Ramos (cell line): ENCODE measurements around the gene WASF2.
"Not testable (repeated sequence)": the region's sequence is repeated elsewhere in the genome, so short reads cannot be mapped to it uniquely, and the experiment has no call there.

Source experiments
- in situ Hi-C: fragments of 300-500 bp; cut with MboI; formaldehyde crosslinking; loops from one replicate; pipeline ENCODE4 v1.14.3; 2022; ENCODE audit warnings: low sequenced_read_pairs; ENCODE audit not compliant: unreplicated experiment

WASF2 gene

DNA sequence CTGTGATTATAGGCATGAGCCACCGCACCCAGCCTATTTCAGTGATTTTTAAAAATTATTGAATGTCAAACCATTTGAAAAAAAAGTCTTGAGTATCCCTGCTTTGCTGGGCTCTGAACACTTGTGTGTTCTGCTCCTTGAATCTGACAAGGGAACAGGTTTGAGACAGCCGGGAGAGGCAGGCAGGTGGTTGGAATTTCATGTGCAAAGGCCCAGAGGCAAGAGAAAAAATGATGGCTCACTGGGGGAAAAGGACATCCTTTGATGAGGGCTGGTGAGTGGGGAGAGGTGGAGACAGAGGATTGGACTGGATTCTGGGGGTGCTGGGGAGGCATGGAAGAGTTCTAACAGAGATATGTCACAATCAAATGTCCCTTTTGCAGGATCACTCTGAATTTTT, 13.1 kb upstream of the WASF2 start:
- in situ Hi-C loops: no loop called here

- in situ Hi-C loops: not testable (repeated sequence)
Measured at GRCh38 chr1:27501159-27501558, 11.2 kb upstream of the WASF2 start.

DNA sequence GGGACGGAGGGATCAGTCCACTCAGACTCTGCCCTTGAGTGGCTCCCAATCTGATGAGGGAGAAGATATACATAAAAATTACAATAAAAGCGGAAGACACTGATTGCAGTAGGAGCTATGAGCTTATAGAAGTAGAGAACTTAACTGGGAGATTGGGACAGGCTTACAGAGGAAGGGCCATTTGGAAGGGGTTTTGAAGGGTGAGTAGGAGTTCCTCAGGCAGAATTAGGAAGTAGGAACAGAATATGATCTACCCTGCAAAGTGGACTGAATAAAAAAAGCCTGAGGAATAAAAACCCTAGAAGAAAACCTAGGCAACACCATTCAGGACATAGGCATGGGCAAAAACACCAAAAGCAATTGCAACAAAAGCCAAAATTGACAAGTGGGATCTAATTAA, 9.2 kb upstream of the WASF2 start:
- in situ Hi-C loops: no loop called here

GRCh38 chr1:27496604-27497155, 6.7 kb upstream of the WASF2 start:
- in situ Hi-C loops: no loop called here

- in situ Hi-C loops: no loop called here
Measured at GRCh38 chr1:27492796-27493195, 2.8 kb upstream of the WASF2 start.

- in situ Hi-C loops: no loop called here
Measured at GRCh38 chr1:27491748-27492700, 2.1 kb upstream of the WASF2 start.

DNA sequence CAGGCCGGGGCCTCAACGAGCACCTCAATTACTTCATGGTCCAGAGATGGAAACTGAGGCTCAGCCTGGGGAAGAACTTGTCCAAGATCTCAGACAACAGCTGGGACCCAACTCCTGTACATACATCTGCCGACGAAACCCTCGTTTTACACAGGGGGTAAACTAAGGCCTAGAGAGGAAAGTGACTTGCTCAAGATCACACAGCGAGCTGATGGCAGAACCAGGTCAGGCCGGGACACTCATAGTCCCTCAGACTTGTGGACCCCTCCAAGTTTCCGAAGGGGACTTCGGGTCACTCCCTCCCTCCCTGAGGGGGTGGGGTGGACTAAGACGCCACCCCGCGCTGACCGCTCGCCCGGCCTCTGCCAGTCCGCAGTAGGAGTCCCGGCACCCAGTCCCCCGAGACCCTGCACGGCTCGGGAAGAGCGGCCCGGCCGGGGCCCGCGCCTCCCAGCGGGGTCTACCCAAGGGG, 430 bp downstream of the WASF2 start:
- in situ Hi-C loops: no loop called here

- in situ Hi-C loops: no loop called here
Measured at GRCh38 chr1:27487966-27488884, 1.7 kb downstream of the WASF2 start.

- in situ Hi-C loops: no loop called here
Measured at GRCh38 chr1:27485363-27485762, 4.6 kb downstream of the WASF2 start.

DNA sequence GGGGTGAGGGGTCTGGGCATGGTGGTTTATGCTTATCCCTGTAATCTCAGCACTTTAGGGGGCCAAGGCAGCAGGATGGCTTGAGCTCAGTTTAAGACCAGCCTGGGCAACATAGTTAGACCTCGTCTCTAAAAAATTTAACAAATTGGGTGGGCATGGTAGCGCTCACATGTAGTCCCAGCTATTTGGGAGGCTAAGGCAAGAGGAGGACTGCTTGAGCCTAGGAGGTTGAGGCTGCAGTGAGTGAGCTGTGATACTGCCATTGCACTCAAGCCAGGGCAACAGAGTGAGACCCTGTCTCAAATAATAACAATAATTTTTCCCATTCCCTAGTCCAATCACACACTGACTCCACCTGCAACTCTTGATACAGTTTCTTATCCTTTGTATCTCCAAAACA, 6.3 kb downstream of the WASF2 start:
- in situ Hi-C loops: no loop called here

- in situ Hi-C loops: no loop called here
Measured at GRCh38 chr1:27481994-27482620, 7.9 kb downstream of the WASF2 start.

GRCh38 chr1:27478098-27478497, 11.9 kb downstream of the WASF2 start:
- in situ Hi-C loops: no loop called here

DNA sequence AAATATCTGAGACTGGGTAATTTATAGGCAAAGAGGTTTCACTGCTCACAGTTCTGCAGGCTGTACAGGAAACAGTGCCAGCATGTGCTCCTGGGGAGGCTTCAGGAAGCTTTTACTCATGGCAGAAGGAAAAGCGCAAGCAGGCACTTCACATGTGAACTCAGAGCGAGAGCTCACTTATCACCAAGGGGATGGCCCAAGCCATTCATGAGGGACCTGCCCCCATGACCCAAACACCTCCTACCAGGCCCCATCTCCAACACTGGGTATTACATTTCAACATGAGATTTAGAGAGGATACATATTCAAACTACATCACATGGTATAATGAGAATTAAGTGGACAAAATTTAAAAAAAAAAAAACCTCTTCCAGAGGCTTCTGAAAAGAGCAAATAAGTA, 13.7 kb downstream of the WASF2 start:
- in situ Hi-C loops: no loop called here

GRCh38 chr1:27475720-27476119, 14.2 kb downstream of the WASF2 start:
- in situ Hi-C loops: no loop called here

- in situ Hi-C loops: no loop called here
Measured at GRCh38 chr1:27473755-27474154, 16.2 kb downstream of the WASF2 start.

DNA sequence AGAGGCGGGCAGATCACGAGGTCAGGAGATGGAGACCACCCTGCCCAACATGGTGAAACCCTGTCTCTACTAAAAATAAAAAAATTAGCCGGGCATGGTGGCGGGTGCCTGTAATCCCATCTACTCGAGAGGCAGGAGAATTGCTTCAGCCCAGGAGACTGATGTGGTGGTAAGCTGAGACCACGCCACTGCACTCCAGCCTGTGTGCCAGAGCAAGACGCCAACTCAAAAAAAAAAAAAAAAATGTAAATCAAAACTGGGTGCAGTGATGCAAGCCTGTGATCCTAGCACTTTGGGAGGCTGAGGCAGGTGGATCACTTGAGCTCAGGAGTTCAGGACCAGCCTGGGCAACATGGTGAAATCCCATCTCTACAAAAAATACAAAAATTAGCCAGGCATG, 17.9 kb downstream of the WASF2 start:
- in situ Hi-C loops: not testable (repeated sequence)

DNA sequence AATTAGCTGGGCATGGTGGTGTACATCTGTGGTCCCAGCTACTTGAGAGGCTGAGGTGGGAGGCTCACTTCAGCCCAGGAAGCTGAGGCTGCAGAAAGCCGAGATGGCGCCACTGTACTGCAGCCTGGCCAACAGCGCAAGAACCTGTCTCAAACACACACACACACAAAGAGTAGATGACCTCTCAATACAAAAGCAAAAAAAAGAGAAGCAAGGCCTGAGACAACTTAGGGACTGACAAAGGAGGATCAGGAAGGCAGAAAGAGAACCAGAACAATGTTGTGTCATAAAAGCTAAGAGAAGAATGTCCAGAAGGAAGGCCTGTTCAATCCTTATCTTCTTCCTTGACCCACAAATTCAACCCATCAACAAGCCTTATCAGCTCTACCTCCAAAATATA, 18.5 kb downstream of the WASF2 start:
- in situ Hi-C loops: no loop called here

GRCh38 chr1:27469334-27469733, 20.6 kb downstream of the WASF2 start:
- in situ Hi-C loops: no loop called here

DNA sequence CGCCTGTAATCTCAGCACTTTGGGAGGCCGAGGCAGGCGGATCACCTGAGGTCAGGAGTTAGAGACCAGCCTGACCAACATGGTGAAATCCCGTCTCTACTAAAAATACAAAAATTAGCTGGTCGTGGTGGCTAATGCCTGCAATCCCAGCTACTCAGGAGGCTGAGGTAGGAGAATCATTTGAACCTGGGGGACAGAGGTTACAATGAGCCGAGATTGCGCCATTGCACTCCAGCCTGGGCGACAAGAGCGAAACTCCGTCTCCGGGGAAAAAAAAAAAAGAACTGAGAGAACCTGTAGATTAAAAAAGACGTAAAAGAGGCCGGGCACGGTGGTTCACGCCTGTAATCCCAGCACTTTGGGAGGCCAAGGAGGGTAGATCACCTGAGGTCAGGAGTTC, 21.6 kb downstream of the WASF2 start:
- in situ Hi-C loops: not testable (repeated sequence)

DNA sequence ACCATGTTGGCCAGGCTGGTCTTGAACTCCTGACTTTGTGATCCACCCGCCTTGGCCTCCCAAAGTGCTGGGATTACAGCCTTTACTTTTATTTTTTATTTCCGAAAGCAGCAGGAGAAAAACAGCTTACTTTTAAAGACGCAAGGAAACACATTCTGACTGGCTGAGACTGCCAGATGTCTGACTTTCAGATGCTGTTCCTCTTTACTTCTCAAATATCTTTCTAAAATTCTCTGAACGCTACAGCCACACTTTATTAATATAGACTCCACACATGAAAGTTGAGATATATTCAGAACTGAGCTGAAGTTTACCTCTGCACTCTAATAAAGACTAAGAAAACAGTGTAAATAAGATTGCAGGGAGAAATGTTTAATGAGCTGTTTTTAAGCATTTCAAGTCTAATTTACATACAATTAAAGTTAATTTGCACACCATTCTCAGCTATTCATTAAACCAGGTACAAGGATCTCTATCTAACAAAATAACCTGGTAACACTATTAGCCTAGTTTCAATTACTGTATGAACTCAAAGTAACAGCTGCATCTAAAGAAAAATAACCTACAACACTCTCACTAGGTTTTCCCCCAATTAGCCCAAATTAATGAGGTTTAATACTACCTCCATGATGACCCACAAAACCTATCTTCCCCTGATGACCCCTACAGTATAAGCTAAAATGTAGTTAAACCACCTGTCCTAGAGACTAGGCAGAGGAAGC, 24.9 kb downstream of the WASF2 start:
- in situ Hi-C loops: no loop called here
